Left cardiac atrium (tissue), 4 donors: Measurements from ENCODE around the gene SLC2A6. TPM values are rescaled to one million over a fixed set of nuclear protein-coding genes. Genes with fewer than 3 reads are reported as not detected.

Experiments
- ATAC-seq, 2 donors: fragments of 200-7000 bp; cut with Tn5 transposase; one replicate each; pipeline ENCODE4 v1.9.1; 2020; ENCODE audit warnings: mild to moderate bottlenecking in 2 of 2, moderate library complexity in 2 of 2
- DNase-seq: peaks from one replicate; pipeline ENCODE4 v3.0.0-alpha.2; 2020
- intact Hi-C, 2 donors: fragments of 100-400 bp; cut with DNase I; formaldehyde crosslinking; loops; one replicate each; pipeline versions ENCODE4 v1.14.1 to v1.15.1; 2022 to 2023
- total RNA-seq, 2 donors: library from RNA; stranded (reverse); fragmentation: NEBNext Ultra II Directional; extraction: Animal tissue kit (Norgen Biotek cat#: 25700); gene quantifications; one replicate each; pipeline ENCODE4 v1.2.1, GENCODE V29; 2021
- donor health status: DM: no; HTN: yes; CAD: no.
- donor health status: DM: no; HTN: yes; CAD: no; lungs with severe emphysema.
- donor health status: DM: yes; HTN: yes; CAD: no.
- donor health status: Dilated cardiomyopathy.

The SLC2A6 gene
- total RNA-seq, 2 donors from 2014 or later, result 4.3 to 7.4 TPM

DNA sequence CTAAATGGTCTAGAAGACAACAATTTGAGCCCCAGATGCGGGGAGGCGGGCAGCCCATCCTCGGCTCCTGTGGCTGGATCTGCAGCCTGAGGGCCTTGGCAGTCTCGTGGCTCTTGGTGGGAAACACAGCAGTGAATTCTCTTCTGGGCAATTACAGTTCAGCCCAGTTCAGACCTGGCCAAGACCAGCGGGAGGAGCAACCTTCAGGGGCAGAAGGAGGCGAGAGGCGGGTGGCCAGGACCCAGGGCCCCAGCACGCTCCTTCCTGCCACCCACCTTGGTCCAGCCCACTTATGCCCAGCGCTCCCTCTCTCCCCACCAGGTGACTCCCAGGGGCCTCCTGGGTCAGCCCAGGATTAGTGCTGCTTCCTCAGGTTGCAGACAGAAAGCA is 38.1 kb upstream of the SLC2A6 start:
- ATAC-seq, result no peak
- intact Hi-C loops, result no loop called here
- DNase-seq, result peak; percentile 9

DNA sequence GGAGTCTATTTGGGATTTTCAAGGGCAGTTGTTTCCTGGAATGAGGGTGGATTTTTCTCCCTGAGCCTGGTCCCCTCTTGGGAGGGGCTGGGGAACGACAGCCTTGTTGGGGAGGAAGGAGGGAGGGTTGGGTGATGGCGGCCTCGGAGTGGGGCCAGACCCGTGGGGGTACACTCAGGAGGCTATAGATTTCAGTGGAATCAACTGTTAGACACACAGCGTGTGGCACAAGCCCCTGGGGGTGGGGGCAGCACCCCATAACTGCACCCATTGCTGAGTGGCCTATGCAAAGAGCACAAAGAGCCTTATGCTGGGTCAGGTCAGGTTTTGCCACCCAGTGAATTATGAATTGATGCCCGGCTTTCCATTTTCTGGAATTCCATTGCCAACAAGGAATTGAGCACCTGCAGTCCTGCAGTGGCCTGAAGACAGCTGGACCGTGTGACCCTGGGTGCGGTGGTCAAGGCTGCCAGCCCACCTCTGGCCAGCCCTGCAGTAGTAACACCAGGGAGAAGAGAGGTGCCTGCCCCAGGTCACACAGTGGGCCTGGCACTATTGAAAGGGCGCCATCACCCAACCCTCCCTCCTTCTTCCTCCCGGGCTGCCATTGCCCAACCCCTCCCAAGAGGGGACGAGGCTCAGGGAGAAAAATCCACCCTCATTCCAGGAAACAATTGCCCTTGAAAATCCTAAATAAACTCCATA is 37.5 kb upstream of the SLC2A6 start:
- intact Hi-C loops, result no loop called here
- ATAC-seq (no peak), DNase-seq (peak; percentile 15)

DNA sequence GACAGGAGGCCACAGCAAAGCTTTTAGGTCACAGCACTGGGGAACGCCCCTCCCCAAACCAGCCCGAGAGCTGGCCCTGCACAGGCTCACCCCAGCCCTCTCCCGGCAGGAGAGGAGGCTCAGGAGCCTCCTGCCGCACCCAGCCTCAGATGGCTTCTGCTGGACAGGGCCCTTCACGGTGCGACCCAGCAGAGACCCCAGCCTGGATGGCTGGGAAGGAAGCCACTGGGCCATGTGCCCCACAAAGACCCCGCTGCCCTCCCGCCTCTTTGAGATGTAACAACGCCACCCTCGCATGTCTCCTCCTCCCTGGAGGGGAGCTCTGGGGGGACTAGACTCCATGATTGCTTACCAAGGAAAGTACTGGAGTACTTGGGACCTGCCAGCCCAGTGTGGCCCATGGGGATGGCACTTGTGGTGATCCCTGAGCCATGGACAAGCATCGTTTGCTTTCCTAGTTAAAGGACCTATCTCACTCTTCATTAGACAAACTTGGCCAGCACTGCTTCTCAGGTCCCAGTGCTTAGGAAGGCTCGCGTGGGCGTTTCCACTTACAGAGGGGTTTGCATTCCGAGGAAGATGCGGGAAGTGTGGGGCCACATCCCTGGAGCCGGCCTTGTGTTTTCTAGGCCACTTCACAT is 36.8 kb upstream of the SLC2A6 start:
- intact Hi-C loops, result no loop called here
- ATAC-seq (no peak), DNase-seq (peak; percentile 16)

DNA sequence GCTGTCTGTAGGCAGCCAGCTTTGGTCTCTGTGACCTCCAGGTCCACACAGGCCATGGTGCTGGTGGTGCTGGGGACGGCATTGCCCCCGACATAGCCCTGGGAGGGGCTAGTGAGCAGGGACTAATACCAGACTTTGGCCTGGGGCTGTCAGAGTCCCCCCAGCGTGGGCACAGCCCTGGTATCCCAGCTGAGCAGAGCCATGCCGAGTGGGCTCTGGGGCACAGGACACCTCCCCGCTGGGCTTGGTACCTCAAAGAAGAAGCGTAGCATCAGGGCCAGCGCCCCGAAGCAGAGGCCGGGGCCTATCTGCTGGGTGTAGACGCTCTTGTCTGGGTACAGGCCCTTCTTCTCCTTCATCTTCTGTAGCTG is 36.3 kb upstream of the SLC2A6 start:
- intact Hi-C loops, result no loop called here
- no peak for ATAC-seq
- peak; percentile 13 for DNase-seq

DNA sequence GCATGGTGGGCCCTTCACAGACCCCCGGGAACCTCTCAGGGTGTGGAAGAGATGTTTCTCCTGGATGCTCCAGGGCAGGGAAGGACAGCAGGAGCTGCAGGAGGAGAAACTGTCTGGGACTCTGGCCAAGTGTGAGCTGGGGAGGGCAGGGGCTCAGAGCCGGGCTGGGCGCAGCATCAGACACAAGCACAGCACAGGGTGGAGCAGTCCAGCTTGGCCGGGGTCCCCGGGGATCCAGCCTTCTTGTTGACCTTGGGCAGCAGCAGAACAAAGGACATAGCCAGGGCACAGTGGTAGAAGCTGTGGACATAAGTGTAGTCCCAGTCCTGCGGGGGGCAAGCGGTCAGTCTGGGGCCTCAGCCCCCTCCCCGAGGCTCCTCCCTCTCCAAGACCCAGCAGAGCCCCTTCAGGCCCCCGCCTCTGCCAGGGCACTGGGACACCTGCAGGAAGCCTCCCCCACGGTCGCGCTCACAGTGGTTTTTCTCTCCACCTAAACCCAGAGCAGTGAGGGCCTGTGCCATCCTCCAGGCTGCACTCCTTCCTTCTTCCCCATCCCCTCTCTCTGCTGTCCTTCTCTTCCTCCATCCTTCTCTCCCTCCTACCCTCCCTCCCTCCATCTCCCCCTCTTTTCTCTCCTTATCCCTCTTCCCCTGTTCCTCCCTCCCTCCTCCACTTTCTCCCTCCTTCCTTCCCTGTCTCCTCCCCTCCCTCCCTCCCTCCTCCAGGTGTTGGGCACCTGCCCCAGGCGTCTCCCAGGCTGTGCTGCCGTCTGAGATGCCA is 35.8 kb upstream of the SLC2A6 start:
- ATAC-seq (peak; percentile 70 to 81), DNase-seq (peak; percentile 78)
- intact Hi-C loops, result no loop called here

DNA sequence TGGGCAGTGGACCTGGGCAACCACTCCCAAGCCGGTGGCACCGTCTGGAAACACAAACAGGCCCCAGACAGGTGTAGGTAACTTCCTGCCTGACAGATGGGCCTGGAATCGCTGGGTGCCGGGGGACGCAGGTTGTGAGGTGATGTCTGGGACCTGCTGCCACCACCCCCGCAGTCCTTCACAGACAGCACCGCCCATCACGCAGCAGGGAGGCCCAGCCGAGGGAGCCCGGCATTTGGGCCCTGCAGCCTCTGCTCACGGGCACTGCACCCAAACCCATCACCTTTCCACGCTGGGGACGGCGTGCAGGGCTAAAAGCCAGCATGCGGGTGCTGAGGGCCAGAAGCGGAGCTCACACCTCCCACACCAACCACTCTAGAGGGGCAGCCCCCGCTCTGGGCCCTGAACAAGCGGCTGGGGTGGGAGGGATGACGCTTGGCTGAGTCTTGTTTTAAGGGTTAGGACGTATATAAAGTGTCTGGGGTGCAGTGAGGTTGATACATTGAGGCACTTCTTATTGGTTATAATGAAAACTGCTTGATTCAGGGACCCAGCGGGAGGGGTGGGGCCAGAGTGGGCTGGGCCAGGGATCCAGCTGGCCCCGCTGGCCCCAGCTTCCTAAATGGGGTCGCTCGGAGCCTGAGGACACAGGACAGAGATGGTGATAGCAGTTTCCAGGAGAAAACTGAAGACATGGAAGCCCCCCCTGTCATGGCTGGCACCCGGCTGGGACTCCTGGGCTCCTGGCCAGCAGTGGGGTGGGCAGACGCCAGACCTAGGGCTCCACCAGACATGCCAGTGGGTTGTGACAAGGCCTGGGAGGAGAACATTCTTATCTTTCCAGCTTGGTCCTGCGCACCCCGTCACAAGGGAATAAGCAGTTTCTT is 34.6 kb upstream of the SLC2A6 start:
- ATAC-seq (peak; percentile 41 to 50), DNase-seq (peak; percentile 42)
- intact Hi-C loops, result no loop called here

DNA sequence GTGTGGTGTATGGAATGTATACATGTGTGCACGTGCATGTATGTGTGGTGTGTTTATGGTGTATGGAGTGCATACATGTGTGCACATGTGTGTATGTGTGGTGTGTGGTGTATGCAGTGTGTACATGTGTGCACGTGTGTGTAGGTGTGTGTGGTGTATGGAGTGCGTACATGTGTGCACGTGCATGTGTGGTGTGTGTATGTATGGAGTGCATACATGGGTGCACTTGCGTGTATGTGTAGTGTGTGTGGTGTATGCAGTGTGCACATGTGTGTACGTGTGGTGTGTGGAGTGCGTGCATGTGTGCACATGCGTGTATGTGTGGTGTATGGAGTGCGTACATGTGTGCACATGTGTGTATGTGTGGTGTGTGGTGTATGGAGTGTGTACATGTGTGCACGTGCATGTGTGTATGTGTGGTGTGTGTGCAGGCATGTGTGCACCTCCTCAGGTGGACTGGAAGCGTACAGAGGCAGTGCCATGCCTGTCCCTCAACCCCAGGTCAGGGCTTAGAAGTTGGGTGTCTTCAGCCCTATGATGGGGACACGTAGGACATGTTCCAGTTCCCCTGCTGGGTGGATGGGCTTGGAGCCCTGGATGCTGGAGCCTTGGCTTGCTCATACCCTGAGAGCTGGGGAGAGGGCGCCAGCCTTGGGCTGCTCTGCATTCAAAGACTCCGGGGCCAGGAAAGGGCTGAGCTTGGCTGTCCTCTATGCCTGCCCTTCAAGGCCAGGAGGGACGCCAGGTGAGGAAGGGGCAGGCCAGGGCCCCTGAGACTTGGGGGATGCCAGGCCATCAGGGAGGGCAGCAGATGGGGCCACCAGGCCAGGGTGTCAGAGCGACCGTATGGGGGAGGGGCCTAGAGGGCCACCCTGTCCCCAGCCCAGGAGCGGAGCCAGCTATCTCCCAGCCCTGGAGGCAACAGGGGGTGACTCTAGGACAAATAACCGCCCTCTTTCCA is 33.6 kb upstream of the SLC2A6 start:
- ATAC-seq (no peak), DNase-seq (peak; percentile 16)
- intact Hi-C loops, result no loop called here

DNA sequence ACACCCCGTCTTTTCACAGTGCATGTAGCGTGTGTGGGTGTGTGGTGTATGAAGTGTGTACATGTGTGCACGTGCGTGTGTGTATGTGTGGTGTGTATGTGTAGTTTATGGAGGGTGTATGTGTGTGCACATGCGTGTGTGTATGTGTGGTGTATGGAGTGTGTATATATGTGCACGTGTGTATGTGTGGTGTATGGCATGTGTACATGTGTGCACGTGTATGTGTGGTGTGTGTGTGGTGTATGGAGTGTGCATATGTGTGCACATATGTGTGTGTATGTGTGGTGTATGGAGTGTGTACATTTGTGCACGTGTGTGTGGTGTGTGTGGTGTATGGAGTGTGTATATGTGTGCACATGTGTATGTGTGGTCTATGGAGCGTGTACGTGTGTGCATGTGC is 32.7 kb upstream of the SLC2A6 start:
- intact Hi-C loops, result no loop called here
- no peak for ATAC-seq
- no peak for DNase-seq

DNA sequence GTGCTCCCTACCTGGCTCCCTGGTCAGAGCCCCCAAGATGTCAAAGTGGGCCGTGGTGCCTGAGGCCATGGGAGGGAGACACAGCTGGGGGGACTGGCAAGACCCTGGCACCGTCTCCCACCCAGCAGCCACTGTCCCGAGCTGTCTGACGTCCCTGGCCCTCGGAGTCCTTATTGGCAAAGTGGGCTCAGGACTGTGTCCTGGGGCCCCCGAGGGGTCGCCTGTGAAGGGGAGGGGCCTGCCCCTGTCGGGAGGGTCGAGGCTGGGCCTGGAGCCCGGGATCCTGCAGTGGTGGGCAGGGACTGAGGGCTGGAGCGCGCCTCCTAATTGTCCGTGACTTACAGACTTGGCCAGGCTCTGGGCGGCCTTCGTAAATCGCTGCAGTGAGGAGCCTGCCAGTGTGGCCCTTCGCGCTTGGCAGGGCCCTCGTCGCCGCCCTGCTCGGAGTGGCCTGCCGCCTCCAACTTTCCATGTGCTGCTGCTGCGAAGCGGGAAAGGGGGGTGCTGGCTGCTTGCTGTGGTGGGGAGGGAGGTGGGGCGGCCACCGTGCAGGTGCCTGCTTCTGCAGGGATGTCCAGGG is 32.1 kb upstream of the SLC2A6 start:
- DNase-seq (peak; percentile 19), ATAC-seq (no peak)
- intact Hi-C loops, result no loop called here

DNA sequence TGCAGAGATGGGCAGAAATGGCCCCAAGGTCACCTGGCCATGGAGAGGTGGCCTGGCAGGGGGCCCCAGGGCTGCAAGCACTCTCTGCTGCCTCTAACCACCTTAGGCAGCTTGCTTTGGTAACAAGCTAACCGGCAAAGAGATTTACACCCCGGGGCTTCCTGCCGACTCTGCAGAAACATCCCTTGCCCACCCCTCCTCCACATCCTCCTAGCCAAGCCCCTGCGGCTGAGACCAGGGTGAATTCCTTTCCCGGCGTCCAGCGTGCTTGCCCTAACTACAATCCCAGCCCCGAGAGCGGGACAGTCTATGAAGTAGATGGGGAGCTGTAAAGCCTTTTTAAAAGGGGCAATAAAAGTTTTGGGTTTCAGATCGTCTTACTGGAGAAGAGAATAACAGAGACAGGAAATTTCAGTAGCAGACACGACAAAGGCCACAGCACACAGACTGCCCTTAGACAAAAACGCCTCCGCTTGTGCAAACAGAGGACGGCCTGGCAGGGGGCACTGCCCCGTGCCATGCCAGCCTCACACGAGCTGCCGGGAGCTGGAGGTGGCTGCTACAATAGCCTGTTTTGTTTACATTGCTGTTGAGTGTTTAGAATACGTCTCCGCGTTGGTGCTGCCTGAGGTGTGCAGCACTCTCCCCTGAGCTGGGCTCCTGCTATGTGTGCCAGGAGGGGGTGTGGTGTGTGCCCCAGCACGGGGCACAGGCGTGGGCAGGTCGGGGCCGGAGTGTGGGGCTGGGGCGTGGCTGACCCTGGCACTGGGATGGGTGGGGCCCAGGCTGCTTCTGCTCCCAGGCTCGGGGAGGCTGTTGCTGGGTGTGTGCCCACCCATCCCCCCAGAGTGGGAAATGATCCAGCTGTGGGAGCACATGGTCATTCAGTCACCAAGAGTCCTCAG is 30.5 kb upstream of the SLC2A6 start:
- DNase-seq (peak; percentile 21), ATAC-seq (no peak)
- intact Hi-C loops, result no loop called here

DNA sequence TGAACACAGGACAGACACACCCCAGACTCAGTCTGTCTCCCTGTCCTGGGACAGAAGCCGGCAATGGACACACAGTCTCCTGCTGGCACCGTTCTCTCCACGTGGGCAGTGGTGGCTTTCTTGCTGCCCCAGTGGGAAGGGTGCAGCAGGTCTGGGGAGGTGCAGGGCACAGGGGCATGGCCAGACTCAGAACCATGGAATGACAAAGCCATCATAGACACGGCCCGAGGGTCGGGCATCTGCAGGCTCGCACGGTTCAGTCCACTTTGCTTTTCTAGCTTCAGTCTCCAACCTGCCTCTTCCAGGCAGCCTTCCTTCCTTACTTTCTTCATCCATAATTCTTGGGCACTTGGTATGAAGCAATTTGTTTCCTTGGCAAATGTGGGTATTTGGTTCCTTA is 29.1 kb upstream of the SLC2A6 start:
- DNase-seq (peak; percentile 17), ATAC-seq (no peak)
- intact Hi-C loops, result no loop called here

DNA sequence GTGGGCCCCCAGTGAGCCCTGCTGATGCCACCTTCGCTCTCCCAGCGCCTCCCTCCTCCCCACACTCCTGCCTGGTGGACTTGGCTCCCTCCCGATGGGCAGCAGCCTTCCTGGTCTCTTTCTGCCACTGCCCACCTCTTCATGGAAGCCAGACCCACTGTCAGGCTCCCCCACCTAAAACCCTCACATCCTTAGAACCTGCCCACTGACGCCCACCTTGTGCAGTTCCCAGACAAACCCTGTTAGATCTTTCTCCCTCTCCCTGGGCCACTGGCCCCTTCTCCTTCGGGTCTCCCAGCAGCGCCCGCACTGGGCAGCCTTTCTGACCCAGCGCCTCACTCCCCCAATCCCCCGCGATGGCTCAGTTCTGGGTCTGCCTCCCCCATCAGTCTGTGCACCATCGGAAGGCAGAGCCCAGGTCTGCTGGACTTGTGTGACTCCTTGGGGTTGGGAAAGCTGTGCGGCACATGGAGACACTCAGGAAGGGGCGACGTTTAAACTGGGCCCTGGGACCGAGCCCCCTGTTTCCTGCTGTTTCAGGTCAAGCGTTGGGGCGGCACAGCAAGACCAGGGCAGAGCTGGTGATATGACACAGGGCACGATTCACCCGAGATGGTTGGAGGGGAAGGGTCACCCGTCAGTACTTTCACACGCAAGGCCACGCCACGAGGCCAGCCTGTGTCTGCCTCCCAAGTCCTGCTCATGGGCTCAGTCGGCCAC is 28.5 kb upstream of the SLC2A6 start:
- ATAC-seq (no peak), DNase-seq (peak; percentile 17)
- intact Hi-C loops, result no loop called here

DNA sequence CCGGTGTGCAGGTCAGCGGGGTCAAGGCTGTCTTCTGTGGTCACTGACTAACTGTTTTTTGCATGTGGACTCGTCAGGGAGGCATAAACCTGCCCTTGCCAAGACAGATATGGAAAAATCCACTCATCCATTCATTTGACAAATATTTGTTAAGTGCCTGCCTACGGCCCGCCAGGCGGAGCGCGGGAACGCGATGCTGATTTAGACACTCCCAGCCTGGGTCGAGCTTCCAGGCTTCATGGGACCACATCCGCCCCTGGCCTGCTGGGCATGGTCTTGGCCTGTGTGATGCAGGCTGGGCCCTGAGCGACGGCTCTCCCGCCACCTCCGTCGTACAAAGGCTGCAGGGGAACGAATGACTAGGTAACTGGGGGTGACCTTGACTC is 27.7 kb upstream of the SLC2A6 start:
- DNase-seq (peak; percentile 85), ATAC-seq (peak; percentile 70 to 74)
- intact Hi-C loops, result no loop called here

DNA sequence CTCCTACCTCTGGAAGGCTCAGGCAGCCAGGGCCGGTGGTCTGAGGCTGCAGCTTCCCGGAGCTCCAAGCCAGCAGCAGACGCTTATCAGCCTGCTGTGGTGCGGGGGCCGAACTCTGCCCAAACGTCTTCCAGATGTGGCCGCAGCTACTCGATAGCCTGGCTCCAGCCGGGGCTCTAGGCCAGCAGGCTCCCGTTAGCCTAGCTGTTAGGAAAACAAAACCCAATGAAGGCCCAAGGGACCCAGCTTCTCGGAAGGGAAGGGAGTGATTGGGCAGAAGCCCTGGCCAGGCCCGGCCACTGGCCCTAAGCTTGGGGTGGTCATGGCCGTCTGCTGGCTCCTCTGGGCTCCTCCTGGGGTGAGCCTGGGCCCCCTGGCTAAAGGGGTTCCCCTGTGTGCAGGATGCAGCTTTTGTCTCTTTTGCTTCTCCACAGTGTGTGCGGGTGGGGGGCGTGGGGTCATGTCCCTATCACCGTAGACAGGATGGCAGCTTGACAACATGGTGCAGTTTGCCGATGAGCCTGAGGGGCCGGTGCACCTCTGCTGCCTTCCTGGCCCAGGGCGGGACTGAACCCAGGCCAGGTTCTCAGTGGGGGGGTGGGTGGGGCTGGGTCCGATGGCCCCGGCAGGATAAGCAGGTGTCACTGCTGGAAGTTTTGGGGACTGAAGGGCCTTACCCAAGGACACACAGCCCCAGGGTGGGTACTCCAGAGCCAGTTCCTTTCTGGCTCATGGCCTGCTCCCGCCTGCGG is 27.2 kb upstream of the SLC2A6 start:
- intact Hi-C loops, result no loop called here
- peak; percentile 86 for DNase-seq
- peak; percentile 77 to 85 for ATAC-seq

DNA sequence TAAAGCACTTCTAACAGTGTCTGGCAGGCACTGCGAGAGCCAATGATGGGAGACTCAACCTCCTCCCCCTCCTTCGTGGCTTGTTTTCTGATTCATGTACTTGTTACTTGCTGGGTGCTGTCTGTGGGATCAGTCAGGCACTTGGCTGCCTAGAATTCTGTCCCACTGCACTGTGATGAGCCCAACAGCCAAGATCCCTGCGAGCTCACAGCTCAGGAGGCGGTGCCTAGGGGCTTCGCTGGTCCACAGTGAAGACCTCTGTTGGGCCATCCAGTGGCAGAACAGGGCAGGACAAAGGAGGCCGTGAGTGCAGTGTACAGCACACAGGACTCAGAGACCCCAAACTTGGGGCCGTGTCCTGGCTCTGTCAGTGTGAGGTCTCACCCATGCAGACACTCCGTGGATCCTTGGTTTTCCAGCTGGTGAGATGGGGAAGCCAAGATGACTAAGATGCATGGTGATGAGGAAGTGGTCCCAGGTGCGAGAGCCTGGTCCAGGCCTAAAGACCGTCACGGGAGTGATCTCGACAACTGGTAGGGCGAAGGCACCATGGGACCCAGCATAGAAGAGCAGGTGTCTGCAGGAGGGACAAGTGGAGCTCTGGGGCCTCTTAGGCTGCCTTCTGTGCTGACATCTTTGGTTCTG is 26.4 kb upstream of the SLC2A6 start:
- intact Hi-C loops, result no loop called here
- ATAC-seq (peak in 1 of 2 donors; percentile 52), DNase-seq (no peak)
